Smooth muscle cell (in vitro differentiated cells): ENCODE data around the gene GKN2. TPM values are rescaled to one million over a fixed set of nuclear protein-coding genes. Genes with fewer than 3 reads are reported as not detected.
A peak's percentile ranks its signal among the peaks of the same experiment; 100 is the strongest.

Source experiments
- DNase-seq: peaks from one replicate; lab custom pipeline; 2025; ENCODE audit not compliant: unreplicated experiment; lab: John Stamatoyannopoulos, UW
- H2AFZ ChIP-seq: fragments of 200-600 bp; sonication (generic); 2 replicates; pipeline ENCODE4 v1.6.0; 2016; ENCODE audit warnings: antibody characterized with exemption, low read depth, mild to moderate bottlenecking
- H3F3A ChIP-seq: fragments of 200-600 bp; sonication (generic); 2 replicates; pipeline ENCODE4 v1.6.0; 2017; ENCODE audit warnings: antibody characterized with exemption, low read depth
- H3K27ac ChIP-seq: fragments of 200-600 bp; sonication (generic); 2 replicates; pipeline ENCODE4 v1.5.1; 2016; ENCODE audit warnings: low read depth, mild to moderate bottlenecking
- H3K27me3 ChIP-seq: fragments of 200-600 bp; sonication (generic); 2 replicates; pipeline ENCODE4 v1.6.1; 2016; ENCODE audit warnings: low read depth, mild to moderate bottlenecking
- H3K36me3 ChIP-seq: fragments of 200-600 bp; sonication (generic); 2 replicates; pipeline ENCODE4 v1.5.1; 2016; ENCODE audit warnings: low read depth
- H3K4me1 ChIP-seq: fragments of 200-600 bp; sonication (generic); 2 replicates; pipeline ENCODE4 v1.5.1; 2016; ENCODE audit warnings: low read depth
- H3K4me2 ChIP-seq: fragments of 200-600 bp; sonication (generic); 2 replicates; pipeline ENCODE4 v1.6.0; 2016; ENCODE audit warnings: mild to moderate bottlenecking
- H3K4me3 ChIP-seq: fragments of 200-600 bp; sonication (generic); 2 replicates; pipeline ENCODE4 v1.5.1; 2016; ENCODE audit warnings: mild to moderate bottlenecking
- H3K79me2 ChIP-seq: fragments of 200-600 bp; sonication (generic); 2 replicates; pipeline ENCODE4 v1.6.0; 2016; ENCODE audit warnings: low read depth, mild to moderate bottlenecking
- H3K9ac ChIP-seq: fragments of 200-600 bp; sonication (generic); 2 replicates; pipeline ENCODE4 v1.6.0; 2016; ENCODE audit warnings: low read depth
- H3K9me3 ChIP-seq: fragments of 200-600 bp; sonication (generic); replicated peaks from 2 replicates; pipeline ENCODE4 v1.5.1; 2016; ENCODE audit warnings: low read depth
- H4K20me1 ChIP-seq: fragments of 200-600 bp; sonication (generic); 2 replicates; pipeline ENCODE4 v1.6.0; 2016; ENCODE audit warnings: low read depth
- CTCF ChIP-seq: fragments of 200-600 bp; sonication (generic); IDR thresholded peaks from 2 replicates; pipeline ENCODE4 v1.5.1; 2017; ENCODE audit warnings: borderline replicate concordance, mild to moderate bottlenecking, antibody characterized with exemption; ENCODE audit not compliant: insufficient read depth, poor library complexity, severe bottlenecking
- WGBS: methylation state at CpG from one replicate; pipeline ENCODE4 v1.1.7; 2016; ENCODE audit warnings: low lambda C conversion rate; 5-methylcytosine and 5-hydroxymethylcytosine counted together
- polyA plus RNA-seq: library from polyadenylated mRNA; unstranded; fragments of >200 nt; fragmentation: Nextera tagmentation; extraction: Ambion mirVana; gene quantifications from 2 replicates; pipeline ENCODE4 v1.2.1, GENCODE V29; 2016
- total RNA-seq: library from RNA; depleted of rRNA; stranded (reverse); fragments of >200 nt; gene quantifications from 2 replicates; pipeline ENCODE4 v1.2.3, GENCODE V29; 2014

The GKN2 gene
- total and polyA plus RNA-seq, 2 experiments from 2014 or later: not detected

GRCh38 chr2:68943581-68944568 lies 8.8 kb downstream of the GKN2 start:
- peaks cover 7% of the 10 kb centered on the region for H3K4me1 ChIP-seq
- no peaks in the 10 kb centered on the region for H4K20me1 ChIP-seq
- no peaks in the 10 kb centered on the region for H3F3A ChIP-seq
- H2AFZ ChIP-seq: peak overlapping the region; percentile 58
- no peak overlapping the region for H3K9ac ChIP-seq
- peak; percentile 81 for TF ChIP-seq CTCF
- H3K9me3 ChIP-seq: no peaks in the 10 kb centered on the region
- DNase-seq: no peak
- no peaks in the 10 kb centered on the region for H3K27me3 ChIP-seq
- H3K27ac ChIP-seq: peak overlapping the region; percentile 11
- H3K4me2 ChIP-seq: peak overlapping the region; percentile 53
- no peak overlapping the region for H3K4me3 ChIP-seq
- no peaks in the 10 kb centered on the region for H3K36me3 ChIP-seq
- WGBS: 28% methylated on average over 27 of the region's 27 CpGs
- H3K79me2 ChIP-seq: no peaks in the 10 kb centered on the region

DNA sequence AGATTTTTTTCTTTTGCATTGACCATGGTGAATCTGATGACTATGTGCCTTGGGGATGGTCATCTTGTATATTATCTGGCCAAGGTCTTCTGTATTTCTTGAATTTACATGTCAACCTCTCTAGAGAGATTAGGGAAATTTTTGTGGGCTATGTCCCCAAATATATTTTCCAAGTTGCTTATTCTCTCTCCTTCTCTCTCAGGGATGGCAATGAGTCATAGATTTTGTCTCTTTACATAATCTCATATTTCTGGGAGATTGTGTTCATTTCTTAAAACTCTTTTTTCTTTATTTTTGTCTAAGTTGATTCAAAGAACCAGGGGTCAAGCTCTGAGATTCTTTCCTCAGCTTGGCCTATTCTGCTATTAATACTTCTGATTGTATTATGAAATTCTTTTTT lies 9.9 kb downstream of the GKN2 start:
- Histone ChIP-seq H3K27me3 (no peaks in the 10 kb centered on the region), H3K9me3 (no peaks in the 10 kb centered on the region), H3K36me3 (no peaks in the 10 kb centered on the region), H3K4me2 (no peak overlapping the region), H3K79me2 (no peaks in the 10 kb centered on the region), H3K4me1 (peaks cover 7% of the 10 kb centered on the region), H4K20me1 (no peaks in the 10 kb centered on the region), H3F3A (no peaks in the 10 kb centered on the region), H3K27ac (peak overlapping the region; percentile 11), H2AFZ (peak overlapping the region; percentile 58), H3K4me3 (no peak overlapping the region), H3K9ac (no peak overlapping the region)
- DNase-seq: no peak
- no peak for TF ChIP-seq CTCF

DNA sequence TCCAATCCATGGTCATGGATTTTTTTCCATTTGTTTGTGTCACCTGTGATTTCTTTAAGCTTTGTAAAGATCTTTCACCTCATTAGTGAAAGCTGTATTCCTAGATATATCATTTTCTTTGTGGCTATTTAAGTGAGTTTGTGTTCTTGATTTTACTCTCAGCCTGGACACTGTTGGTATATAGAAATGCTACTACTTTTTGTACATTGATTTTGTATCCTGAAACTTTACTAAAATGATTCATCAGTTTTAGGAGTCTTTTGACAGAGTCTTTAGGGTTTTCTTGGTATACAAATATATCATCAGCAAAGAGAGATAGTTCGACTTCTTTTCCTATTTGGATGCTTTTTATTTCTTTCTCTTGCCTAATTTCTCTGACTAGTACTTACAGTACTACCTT lies 12.3 kb downstream of the GKN2 start:
- Histone ChIP-seq H3K4me1 (peaks cover 7% of the 10 kb centered on the region), H2AFZ (no peak overlapping the region), H4K20me1 (no peaks in the 10 kb centered on the region), H3K27ac (no peak overlapping the region), H3K4me2 (no peak overlapping the region), H3K9me3 (no peaks in the 10 kb centered on the region), H3K4me3 (no peak overlapping the region), H3F3A (no peaks in the 10 kb centered on the region), H3K79me2 (no peaks in the 10 kb centered on the region), H3K27me3 (no peaks in the 10 kb centered on the region), H3K9ac (no peak overlapping the region), H3K36me3 (no peaks in the 10 kb centered on the region)
- TF ChIP-seq CTCF: no peak
- 92% methylated on average over 1 of the region's 1 CpG for WGBS
- DNase-seq: no peak

- no peak overlapping the region for H3K9ac ChIP-seq
- WGBS: 100% methylated on average over 1 of the region's 1 CpG
- no peak for TF ChIP-seq CTCF
Measured at GRCh38 chr2:68939962-68940361, 12.7 kb downstream of the GKN2 start.

More at GRCh38 chr2:68939962-68940361, 12.7 kb downstream of the GKN2 start:
- H3K4me3 ChIP-seq: no peak overlapping the region
- no peak overlapping the region for H3K27ac ChIP-seq
- no peaks in the 10 kb centered on the region for H3F3A ChIP-seq
- no peak for DNase-seq
- no peak overlapping the region for H2AFZ ChIP-seq
- H3K27me3 ChIP-seq: no peaks in the 10 kb centered on the region
- H3K36me3 ChIP-seq: no peaks in the 10 kb centered on the region
- H4K20me1 ChIP-seq: no peaks in the 10 kb centered on the region
- H3K9me3 ChIP-seq: no peaks in the 10 kb centered on the region
- peaks cover 7% of the 10 kb centered on the region for H3K4me1 ChIP-seq
- no peak overlapping the region for H3K4me2 ChIP-seq
- H3K79me2 ChIP-seq: no peaks in the 10 kb centered on the region
